ENCODE results near the gene PYGL.
"Not testable (repeated sequence)": the region's sequence is repeated elsewhere in the genome, so short reads cannot be mapped to it uniquely, and the experiment has no call there.

Gene PYGL

GRCh38 chr14:50924843-50925242 lies 19.4 kb downstream of the PYGL start:
- DNase-seq = no peak

DNA sequence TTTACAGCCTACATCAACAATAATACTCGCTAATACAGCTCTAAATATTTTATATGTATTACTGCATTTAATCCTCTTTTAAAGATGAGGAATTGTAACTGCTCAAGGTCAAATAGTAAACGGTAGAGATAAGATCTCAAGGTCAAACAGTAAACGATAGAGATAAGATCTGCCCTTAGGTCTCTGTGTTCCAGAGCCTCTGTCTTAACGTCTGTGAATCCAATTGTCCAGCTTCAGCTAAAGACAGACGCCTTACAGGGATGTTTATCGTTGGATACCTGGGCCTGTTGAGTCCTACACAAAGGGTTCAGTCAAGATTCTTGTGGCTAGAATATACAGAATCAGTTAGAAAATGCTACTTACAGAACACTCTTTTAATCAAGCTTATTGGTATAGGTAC lies 20.0 kb downstream of the PYGL start:
- no peak for DNase-seq

GRCh38 chr14:50922803-50923202 lies 21.5 kb downstream of the PYGL start:
- DNase-seq = no peak

DNA sequence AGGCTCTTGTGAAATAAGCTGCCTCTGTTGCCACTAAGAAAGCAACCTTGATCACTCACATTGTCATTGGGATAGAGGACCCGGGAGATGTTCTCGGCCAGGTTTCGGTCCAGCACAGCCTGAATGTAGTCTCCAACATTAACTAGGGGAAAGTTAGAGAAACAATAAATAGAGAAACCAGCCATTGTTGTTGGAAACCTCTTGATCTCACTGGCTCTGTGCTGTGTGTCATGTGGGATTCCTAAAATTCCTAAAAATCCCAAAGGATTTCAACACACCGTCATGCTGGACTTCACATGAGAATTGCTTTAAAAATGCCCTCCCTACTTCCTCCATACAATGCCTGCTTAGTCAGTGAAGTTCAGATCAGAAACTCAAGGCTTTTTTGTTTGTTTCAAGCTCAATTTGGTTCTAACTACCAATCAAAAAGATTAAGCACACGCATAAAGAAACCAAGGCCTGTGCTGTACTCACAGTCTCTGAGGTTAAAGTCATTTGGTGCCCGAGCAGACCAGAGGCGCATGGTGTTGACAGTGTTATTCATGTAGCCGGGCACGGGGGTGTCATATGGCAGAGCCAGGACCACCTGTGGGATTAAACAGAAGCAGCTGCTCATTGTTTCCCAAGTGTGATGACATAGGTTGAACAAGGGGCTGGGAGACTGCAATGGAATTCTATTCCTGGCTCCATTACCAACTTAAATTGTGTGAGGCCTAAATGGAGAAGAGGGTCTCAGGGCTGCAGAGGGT lies 23.6 kb downstream of the PYGL start:
- DNase-seq = no peak

- DNase-seq = not testable (repeated sequence)
Measured at GRCh38 chr14:50919524-50919923, 24.8 kb downstream of the PYGL start.

- DNase-seq = no peak
Measured at GRCh38 chr14:50917449-50917848, 26.8 kb downstream of the PYGL start.

DNA sequence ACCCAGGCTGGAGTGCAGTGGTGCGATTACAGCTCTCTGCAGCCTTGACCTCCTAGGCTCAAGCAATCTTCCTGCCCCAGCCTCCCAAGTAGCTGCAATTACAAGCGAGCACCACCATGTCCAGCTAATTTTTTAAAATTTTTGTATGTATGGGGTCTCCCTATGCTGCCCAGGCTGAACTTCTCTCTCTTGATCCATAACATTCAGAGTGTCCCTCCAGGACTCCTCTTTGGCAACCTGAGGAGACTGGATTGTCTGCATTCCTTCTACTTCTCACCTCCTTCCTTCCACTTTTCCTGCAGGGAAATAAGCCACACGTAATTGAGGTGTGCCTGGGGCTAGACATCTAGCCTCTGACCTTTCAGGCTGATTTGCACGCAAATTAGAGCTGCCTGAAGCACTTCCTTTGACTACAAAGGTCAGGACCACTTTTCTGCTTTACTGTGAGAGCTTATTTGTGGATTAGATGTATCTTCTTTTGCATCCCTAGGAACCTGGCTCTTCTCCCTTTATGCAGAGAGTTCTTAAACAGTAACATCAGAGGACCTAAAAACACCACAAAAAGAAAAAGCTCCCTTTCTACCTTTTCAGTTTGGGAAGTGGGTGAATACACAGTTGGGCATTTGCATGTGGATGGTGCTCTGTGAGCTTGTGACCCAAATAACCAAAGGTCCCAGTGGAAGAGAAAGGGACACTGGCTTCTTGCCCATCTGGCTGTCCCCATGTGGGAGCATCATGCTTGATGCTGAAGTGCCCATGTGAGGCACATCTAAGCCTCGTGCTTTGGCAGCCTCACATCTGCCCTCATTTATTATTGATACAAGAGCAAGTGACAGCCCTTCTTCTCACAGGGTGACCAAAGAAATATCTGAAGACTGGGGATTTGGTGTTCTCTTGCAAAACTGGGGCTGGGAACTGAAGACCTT lies 33.5 kb downstream of the PYGL start:
- DNase-seq = no peak

GRCh38 chr14:50906326-50907065 lies 37.8 kb downstream of the PYGL start:
- no peak for DNase-seq

DNA sequence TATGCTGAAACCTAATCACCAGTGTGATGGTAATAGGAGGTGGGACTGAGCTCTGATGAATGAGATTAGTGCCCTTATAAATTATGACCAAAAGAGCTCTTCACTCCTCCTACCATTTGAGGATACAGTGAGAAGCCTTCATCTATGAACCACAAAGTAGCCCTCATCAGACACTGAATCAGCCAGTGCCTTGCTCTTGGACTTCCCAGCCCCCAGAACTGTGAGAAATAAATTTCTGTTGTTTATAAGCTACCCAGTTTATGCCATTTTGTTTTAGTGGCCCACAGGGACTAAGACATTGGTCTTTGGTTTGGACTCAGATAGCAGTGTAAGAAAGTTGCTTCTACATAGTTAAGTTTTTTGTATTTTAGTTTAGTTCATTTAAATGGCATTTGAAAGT lies 39.6 kb downstream of the PYGL start:
- DNase-seq = no peak

- no peak for DNase-seq
Measured at GRCh38 chr14:50901361-50901760, 42.9 kb downstream of the PYGL start.

DNA sequence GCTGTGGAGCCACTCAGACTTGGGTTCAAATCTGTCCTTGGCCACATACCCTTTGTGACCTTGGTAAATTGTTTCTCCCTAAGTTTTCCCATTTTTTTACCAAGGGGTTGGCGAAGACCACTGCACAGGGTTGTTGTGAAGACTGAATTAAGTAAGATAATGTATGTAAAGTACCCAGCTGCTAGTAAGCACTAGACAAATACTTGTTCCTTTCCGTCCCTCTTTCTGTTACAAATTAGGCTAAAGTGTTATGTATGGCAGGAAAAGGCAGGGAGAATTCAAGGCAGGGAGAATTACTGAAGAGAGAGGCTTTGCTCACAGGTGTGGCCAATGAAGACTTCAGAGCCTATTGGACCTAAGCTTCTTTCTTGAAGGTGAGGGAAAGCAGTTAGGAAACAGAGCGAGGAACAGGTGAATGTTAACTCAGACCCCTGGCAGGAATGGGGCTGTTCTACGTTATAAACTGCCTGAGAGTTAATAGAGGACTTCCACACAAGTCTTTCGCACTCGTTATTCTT lies 46.6 kb downstream of the PYGL start:
- DNase-seq = no peak

GRCh38 chr14:50897005-50897404 lies 47.3 kb downstream of the PYGL start:
- DNase-seq = not testable (repeated sequence)

DNA sequence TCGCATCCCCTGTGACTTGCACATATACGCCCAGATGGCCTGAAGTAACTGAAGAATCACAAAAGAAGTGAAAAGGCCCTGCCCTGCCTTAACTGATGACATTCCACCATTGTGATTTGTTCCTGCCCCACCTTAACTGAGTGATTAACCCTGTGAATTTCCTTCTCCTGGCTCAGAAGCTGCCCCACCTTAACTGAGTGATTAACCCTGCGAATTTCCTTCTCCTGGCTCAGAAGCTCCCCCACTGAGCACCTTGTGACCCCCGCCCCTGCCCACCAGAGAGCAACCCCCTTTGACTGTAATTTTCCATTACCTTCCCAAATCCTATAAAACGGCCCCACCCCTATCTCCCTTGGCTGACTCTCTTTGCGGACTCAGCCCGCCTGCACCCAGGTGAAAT lies 47.9 kb downstream of the PYGL start:
- DNase-seq = not testable (repeated sequence)

DNA sequence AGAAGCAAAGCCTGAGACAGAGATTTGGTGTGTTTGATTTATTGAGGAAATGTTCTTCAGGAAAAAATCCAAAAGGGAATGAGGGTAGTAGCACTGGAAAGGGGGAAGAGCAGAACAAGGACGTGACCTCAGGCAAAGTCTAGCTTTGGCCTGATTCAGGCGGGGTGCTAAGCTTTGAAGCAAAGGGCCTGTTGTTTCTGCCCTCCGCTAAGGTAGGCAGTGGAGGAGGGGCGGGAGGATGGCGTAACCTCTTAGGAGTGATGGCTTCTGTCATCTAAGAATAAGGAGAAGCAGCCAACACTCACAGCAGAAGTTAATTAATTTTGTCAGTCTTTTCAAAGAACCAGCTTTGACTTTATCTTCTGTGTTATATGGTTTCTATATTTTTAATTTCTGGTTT lies 52.0 kb downstream of the PYGL start:
- no peak for DNase-seq

DNA sequence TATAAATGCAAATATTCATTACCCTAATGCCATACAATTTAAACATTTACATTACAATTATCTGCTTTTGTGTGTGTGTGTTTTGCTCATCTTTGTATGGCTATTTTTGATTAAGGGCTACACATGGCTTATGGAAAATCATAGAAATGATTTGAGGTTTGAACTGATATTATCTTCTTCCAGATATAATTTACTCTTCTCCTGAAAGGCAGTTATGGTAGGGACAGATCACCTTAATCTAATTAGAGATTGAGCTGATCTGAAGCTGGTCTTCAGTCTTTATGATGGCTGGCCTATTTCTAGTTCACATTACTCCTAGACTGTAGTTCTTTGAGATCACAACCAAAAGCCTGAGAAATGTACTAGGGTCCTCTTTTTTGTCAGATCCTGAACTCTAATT lies 56.8 kb downstream of the PYGL start:
- DNase-seq = no peak

DNA sequence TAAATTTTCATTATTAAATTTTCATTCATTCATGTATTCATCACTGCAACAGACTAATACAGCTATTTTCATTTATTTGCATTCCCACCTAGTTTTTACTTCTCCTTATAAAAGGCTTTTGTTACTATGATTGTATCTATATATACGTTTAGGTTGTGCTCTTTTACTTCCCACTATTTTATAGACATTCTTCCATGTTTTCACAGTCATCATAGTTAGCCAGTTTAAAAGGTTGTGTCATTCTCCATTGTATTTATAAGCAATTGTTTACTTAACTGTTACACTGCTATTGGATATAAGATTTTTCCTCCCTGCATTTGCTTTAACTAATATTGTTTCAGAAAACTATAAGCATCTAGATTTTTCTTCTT lies 60.5 kb downstream of the PYGL start:
- DNase-seq = no peak

DNA sequence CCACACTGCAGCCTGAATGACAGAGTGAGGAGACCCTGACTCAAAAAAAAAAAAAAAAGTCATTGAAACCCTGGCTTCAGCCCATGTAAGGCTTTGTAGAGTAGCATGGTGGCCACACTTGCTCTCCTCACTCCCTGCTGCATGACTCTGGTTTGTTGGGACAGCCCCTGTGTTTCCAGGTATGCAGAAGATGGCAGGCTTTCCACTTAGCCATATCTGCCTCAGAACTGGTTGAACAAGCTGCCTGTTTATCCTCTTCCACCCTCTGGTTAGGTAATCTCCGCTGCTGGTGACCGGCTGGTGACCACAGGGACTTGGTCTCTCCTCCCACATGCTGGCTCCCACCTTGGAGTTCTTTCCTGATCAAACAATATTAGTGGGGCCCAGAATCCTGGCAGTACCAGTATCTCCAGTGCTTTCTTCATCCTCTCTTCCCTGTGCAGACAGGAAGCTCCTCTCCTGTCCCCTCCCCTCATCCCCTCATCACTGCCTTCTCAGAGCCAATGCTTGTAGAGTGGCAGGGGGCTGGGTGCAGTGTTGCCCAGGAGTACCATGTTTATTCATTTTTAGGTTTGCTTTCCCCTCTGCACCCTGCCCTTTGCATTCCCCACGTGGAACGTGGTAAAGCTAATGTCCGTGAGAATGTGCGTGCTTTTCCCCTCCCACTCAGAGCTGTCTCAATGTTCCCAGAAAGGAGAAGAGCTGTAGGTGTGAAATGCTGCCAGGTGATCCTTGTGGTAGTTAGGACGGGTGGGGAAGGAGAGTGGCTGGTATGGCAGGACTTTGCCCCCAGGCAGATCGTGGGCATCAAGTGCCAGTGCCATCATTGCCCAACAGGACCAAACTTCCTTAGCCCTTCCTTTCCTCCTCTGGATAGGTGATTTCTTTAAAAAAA lies 61.1 kb downstream of the PYGL start:
- no peak for DNase-seq

GRCh38 chr14:50875359-50876070 lies 68.8 kb downstream of the PYGL start:
- DNase-seq = no peak

DNA sequence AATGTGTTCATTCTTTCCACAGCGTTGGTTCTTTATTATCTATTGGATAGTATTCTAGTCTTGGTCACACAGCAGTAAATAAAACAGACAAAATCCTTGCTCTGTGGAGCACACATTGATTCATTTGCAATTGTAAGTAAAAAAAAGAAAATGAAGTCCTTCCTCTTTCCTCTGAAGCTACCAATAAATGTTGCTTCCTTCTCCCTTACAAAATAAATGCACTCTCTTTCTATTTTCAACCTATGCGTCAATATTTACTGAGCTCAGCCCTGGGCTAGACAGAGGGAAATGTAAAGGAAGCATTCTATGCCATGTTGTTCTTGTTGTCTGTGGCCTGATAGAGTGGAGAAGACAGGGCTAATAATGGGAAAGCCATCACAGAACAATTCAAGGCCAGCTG lies 69.5 kb downstream of the PYGL start:
- DNase-seq = no peak

DNA sequence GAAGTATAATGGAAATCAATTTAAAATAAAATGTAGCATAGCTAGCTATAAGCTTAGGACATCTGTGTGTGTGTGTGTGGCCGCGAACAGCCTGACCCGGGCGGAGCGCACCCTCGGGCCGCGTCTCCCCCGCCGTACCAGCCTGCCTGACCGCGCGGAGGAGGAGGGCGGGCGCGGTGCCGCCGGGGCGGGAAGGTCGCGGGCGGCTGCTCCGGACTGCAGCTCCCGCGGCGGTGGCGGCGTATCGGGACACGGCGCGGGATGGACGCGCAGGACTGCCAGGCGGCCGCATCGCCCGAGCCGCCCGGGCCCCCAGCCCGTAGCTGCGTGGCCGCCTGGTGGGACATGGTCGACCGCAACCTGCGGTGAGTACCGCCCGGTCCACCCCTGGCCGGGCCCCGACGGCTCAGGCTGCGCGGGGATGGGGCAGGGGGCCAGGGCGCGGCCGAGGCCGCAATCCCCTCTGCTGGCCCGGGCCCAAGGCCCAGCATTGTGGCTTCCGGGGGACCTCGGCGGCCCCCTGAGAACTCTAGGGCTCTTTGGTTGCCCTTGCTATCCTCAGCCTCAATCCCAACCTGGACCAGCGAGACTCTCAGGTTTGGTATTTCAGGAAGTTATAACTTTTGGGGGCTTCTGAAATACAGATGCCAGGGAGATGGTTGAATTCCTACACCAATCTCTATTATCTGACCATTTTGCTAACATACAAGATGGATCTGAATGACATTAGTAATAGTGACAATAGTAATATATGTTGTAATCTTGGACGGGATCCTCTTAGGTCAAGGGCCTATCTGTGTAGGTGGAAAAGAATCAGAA lies 72.2 kb downstream of the PYGL start, which contains the start of gene ABHD12B:
TSS of gene ABHD12B (plus strand) at position 140 of the 819 bp plus-strand sequence. CDS start at position 262, 122 bp downstream.
- DNase-seq = no peak
